H1 (cell line): Measurements from ENCODE around the gene KRTAP4-1. TPM values are rescaled to one million over a fixed set of nuclear protein-coding genes. Genes with fewer than 3 reads are reported as not detected.

Experiments
- CTCF ChIA-PET: fragments of 300-600 bp; sonication (Branson Sonifier 250); formaldehyde crosslinking; loops from one replicate; lab custom pipeline; 2021; ENCODE audit not compliant: partially characterized antibody; lab: Charles Lee
- POLR2A ChIA-PET: fragments of 300-600 bp; sonication (Branson Sonifier 250); formaldehyde crosslinking; loops from one replicate; lab custom pipeline; 2021; ENCODE audit warnings: inconsistent platforms; ENCODE audit not compliant: partially characterized antibody; lab: Charles Lee
- DNase-seq, 2 experiments: peaks; one replicate each; pipeline versions ENCODE4 v3.0.0 to v3.0.0-alpha.2; 2010 to 2022; ENCODE audit warnings: low spot score in 2 of 2, low read depth in 1 of 2, mixed read lengths in 1 of 2
- FAIRE-seq: peaks from 2 replicates; lab custom pipeline; 2011; peaks lifted over from hg19 to GRCh38; lab: Jason Lieb, UNC
- H2AFZ ChIP-seq: 2 replicates; pipeline ENCODE4 v1.8.1; 2012; ENCODE audit warnings: low read length, inconsistent platforms
- H2AK5ac ChIP-seq: 2 replicates; pipeline ENCODE4 v1.6.1; 2013; ENCODE audit warnings: low read depth, low read length
- H2BK120ac ChIP-seq: replicated peaks from 2 replicates; pipeline ENCODE3; 2013; ENCODE audit warnings: low read depth, low read length, inconsistent platforms
- H2BK12ac ChIP-seq: 2 replicates; pipeline ENCODE4 v1.6.1; 2013; ENCODE audit warnings: low read depth, low read length
- H2BK15ac ChIP-seq: 2 replicates; pipeline ENCODE4 v1.6.1; 2013; ENCODE audit warnings: low read length
- H2BK20ac ChIP-seq: 2 replicates; pipeline ENCODE4 v1.6.1; 2013; ENCODE audit warnings: low read length
- H2BK5ac ChIP-seq: 2 replicates; pipeline ENCODE4 v1.6.1; 2013; ENCODE audit warnings: low read depth, low read length
- H3K14ac ChIP-seq: 2 replicates; pipeline ENCODE4 v1.6.1; 2013; ENCODE audit warnings: inconsistent platforms; ENCODE audit not compliant: insufficient read length
- H3K18ac ChIP-seq: 2 replicates; pipeline ENCODE4 v1.6.1; 2013; ENCODE audit warnings: low read length; ENCODE audit errors: extremely low read depth
- H3K23ac ChIP-seq: 2 replicates; pipeline ENCODE4 v1.6.1; 2013; ENCODE audit warnings: inconsistent platforms; ENCODE audit not compliant: insufficient read length
- H3K23me2 ChIP-seq: 2 replicates; pipeline ENCODE4 v1.6.1; 2013; ENCODE audit warnings: low read depth, low read length
- H3K27ac ChIP-seq: 2 replicates; pipeline ENCODE4 v1.6.1; 2011; ENCODE audit warnings: low read depth, low read length, inconsistent platforms
- H3K27me3 ChIP-seq, 4 experiments: replicated peaks in 1 of 4; 1 replicate in 1 of 4; 2 replicates in 3 of 4; pipeline versions ENCODE4 v1.6.1 to v1.8.1; 2011 to 2013; ENCODE audit warnings: low read length in 3 of 4, mild to moderate bottlenecking in 3 of 4, inconsistent platforms in 2 of 4, mixed read lengths in 2 of 4, moderate library complexity in 1 of 4; ENCODE audit not compliant: control insufficient read depth in 3 of 4, insufficient read depth in 3 of 4; ENCODE audit errors: extremely low read depth in 1 of 4
- H3K36me3 ChIP-seq, 4 experiments: 2 replicates each; pipeline versions ENCODE4 v1.6.1 to v1.8.1; 2011 to 2013; ENCODE audit warnings: mild to moderate bottlenecking in 4 of 4, low read length in 3 of 4, moderate library complexity in 2 of 4, control low read depth in 1 of 4, inconsistent platforms in 1 of 4; ENCODE audit not compliant: insufficient read depth in 4 of 4, control insufficient read depth in 2 of 4
- H3K4ac ChIP-seq: replicated peaks from 2 replicates; pipeline ENCODE3; 2013; ENCODE audit warnings: low read length, low read depth, mixed read lengths, inconsistent platforms; ENCODE audit not compliant: insufficient read length
- H3K4me1 ChIP-seq, 4 experiments: replicated peaks in 1 of 4; 1 replicate in 1 of 4; 2 replicates in 3 of 4; pipeline versions ENCODE4 v1.6.1 to v1.8.1; 2011 to 2013; ENCODE audit warnings: low read length in 3 of 4, inconsistent platforms in 2 of 4, mixed read lengths in 1 of 4; ENCODE audit not compliant: insufficient read depth in 4 of 4, control insufficient read depth in 3 of 4
- H3K4me2 ChIP-seq, 2 experiments: 2 replicates each; pipeline versions ENCODE4 v1.6.1 to v1.8.1; 2011 to 2013; ENCODE audit warnings: low read depth in 2 of 2, low read length in 2 of 2, control low read depth in 1 of 2, inconsistent platforms in 1 of 2, mild to moderate bottlenecking in 1 of 2; ENCODE audit not compliant: insufficient read depth in 1 of 2
- H3K4me3 ChIP-seq, 4 experiments: fragments of 200-600, 300-600 bp in 1 of 4; sonication (generic), shearing (Covaris generic), sonication (Bioruptor Twin) in 1 of 4; 2 replicates each; pipeline versions ENCODE4 v1.5.1 to v1.8.1; 2011 to 2016; ENCODE audit warnings: low read length in 4 of 4, low read depth in 3 of 4, control low read depth in 2 of 4, inconsistent platforms in 2 of 4, mild to moderate bottlenecking in 2 of 4, mixed read lengths in 1 of 4, moderate library complexity in 1 of 4; ENCODE audit not compliant: insufficient read depth in 2 of 4; ENCODE audit errors: extremely low read depth in 1 of 4
- H3K56ac ChIP-seq: replicated peaks from 2 replicates; pipeline ENCODE3; 2013; ENCODE audit warnings: low read depth, mild to moderate bottlenecking, mixed read lengths, low read length, inconsistent platforms; ENCODE audit not compliant: insufficient read length
- H3K79me1 ChIP-seq: 2 replicates; pipeline ENCODE4 v1.6.1; 2013; ENCODE audit warnings: low read depth, low read length, control low read depth
- H3K79me2 ChIP-seq, 2 experiments: 2 replicates each; pipeline versions ENCODE4 v1.6.1 to v1.8.1; 2012 to 2013; ENCODE audit warnings: low read length in 2 of 2, mild to moderate bottlenecking in 2 of 2, inconsistent platforms in 1 of 2; ENCODE audit not compliant: insufficient read depth in 2 of 2, control insufficient read depth in 1 of 2
- H3K9ac ChIP-seq, 4 experiments: replicated peaks in 1 of 4; 1 replicate in 1 of 4; 2 replicates in 3 of 4; pipeline versions ENCODE4 v1.6.1 to v1.8.1; 2011 to 2013; ENCODE audit warnings: low read depth in 3 of 4, low read length in 3 of 4, control low read depth in 2 of 4, mild to moderate bottlenecking in 2 of 4, moderate library complexity in 2 of 4, inconsistent platforms in 1 of 4; ENCODE audit errors: extremely low read depth in 1 of 4
- H3K9me3 ChIP-seq, 2 experiments: 2 replicates each; pipeline versions ENCODE4 v1.6.1 to v1.8.1; 2012 to 2013; ENCODE audit warnings: mild to moderate bottlenecking in 2 of 2, moderate library complexity in 2 of 2, control low read depth in 1 of 2, inconsistent platforms in 1 of 2, low read depth in 1 of 2, low read length in 1 of 2, mixed read lengths in 1 of 2; ENCODE audit not compliant: insufficient read depth in 2 of 2
- H4K20me1 ChIP-seq, 2 experiments: replicated peaks in 1 of 2; 2 replicates each; pipeline versions ENCODE3 to v1.8.1; 2011 to 2013; ENCODE audit warnings: inconsistent platforms in 2 of 2, low read length in 2 of 2, mild to moderate bottlenecking in 1 of 2; ENCODE audit not compliant: insufficient read depth in 2 of 2, control insufficient read depth in 1 of 2
- H4K5ac ChIP-seq: 2 replicates; pipeline ENCODE4 v1.6.1; 2013; ENCODE audit warnings: low read length, low read depth, mixed read lengths, inconsistent platforms; ENCODE audit not compliant: insufficient read length
- H4K8ac ChIP-seq: 2 replicates; pipeline ENCODE4 v1.8.0; 2013; ENCODE audit warnings: mild to moderate bottlenecking, moderate library complexity, low read length, inconsistent platforms; ENCODE audit not compliant: insufficient read depth; ENCODE audit errors: extremely low read depth
- H4K91ac ChIP-seq: replicated peaks from 2 replicates; pipeline ENCODE3; 2013; ENCODE audit warnings: low read length, mixed read lengths, inconsistent platforms; ENCODE audit not compliant: insufficient read length
- CHD1 ChIP-seq: IDR thresholded peaks from 2 replicates; pipeline ENCODE4 v1.6.1; 2012; ENCODE audit warnings: low read depth, low read length, improper control_type of control experiment
- CTBP2 ChIP-seq: IDR thresholded peaks from 2 replicates; pipeline ENCODE4 v1.7.0; 2011; ENCODE audit warnings: borderline replicate concordance, mild to moderate bottlenecking, moderate library complexity, mixed read lengths, low read length; ENCODE audit not compliant: insufficient read depth, insufficient read length
- EGR1 ChIP-seq: IDR thresholded peaks from 2 replicates; pipeline ENCODE4 v1.6.1; 2011; ENCODE audit warnings: low read depth, low read length, borderline replicate concordance
- HDAC2 ChIP-seq, 2 experiments: fragments of 300-600 bp in 1 of 2; sonication (generic) in 1 of 2; IDR thresholded peaks; 2 replicates each; pipeline ENCODE4 v1.6.1; 2011 to 2012; ENCODE audit warnings: low read depth in 2 of 2, low read length in 2 of 2, mild to moderate bottlenecking in 2 of 2, moderate library complexity in 2 of 2, borderline replicate concordance in 1 of 2, inconsistent platforms in 1 of 2
- HDAC6 ChIP-seq: IDR thresholded peaks from one replicate; pipeline ENCODE4 v1.7.1; 2012; ENCODE audit warnings: low read depth, mild to moderate bottlenecking, inconsistent platforms, low read length, moderate library complexity
- JUN ChIP-seq: IDR thresholded peaks from 2 replicates; pipeline ENCODE4 v1.6.1; 2011; ENCODE audit warnings: low read depth, mild to moderate bottlenecking, improper control_type of control experiment, low read length
- KDM5A ChIP-seq: fragments of 200-600 bp; IDR thresholded peaks from 2 replicates; pipeline ENCODE4 v1.7.1; 2012; ENCODE audit warnings: mild to moderate bottlenecking, low read length, inconsistent platforms, mixed read lengths
- POLR2A ChIP-seq, 2 experiments: IDR thresholded peaks; 1 replicate in 1 of 2; 2 replicates in 1 of 2; pipeline ENCODE4 v1.6.1; 2011; ENCODE audit warnings: low read depth in 2 of 2, low read length in 2 of 2, mild to moderate bottlenecking in 2 of 2; ENCODE audit errors: control extremely low read depth in 1 of 2
- POLR2AphosphoS5 ChIP-seq: IDR thresholded peaks from 2 replicates; pipeline ENCODE4 v1.6.1; 2011; ENCODE audit warnings: low read depth, low read length
- POU5F1 ChIP-seq: IDR thresholded peaks from 2 replicates; pipeline ENCODE4 v1.6.1; 2011; ENCODE audit warnings: low read depth, mild to moderate bottlenecking, low read length, moderate library complexity
- RAD21 ChIP-seq, 2 experiments: IDR thresholded peaks in 1 of 2; conservative IDR thresholded peaks in 1 of 2; 2 replicates each; pipeline ENCODE4 v1.6.1; 2011; ENCODE audit warnings: low read depth in 2 of 2, low read length in 2 of 2, improper control_type of control experiment in 1 of 2, inconsistent platforms in 1 of 2, mild to moderate bottlenecking in 1 of 2, moderate library complexity in 1 of 2
- SIN3A ChIP-seq, 2 experiments: IDR thresholded peaks in 1 of 2; conservative IDR thresholded peaks in 1 of 2; 2 replicates each; pipeline ENCODE4 v1.6.1; 2011 to 2012; ENCODE audit warnings: low read length in 2 of 2, improper control_type of control experiment in 1 of 2, low read depth in 1 of 2, mild to moderate bottlenecking in 1 of 2
- SIRT6 ChIP-seq: IDR thresholded peaks from one replicate; pipeline ENCODE4 v1.7.1; 2012; ENCODE audit warnings: low read length, inconsistent platforms
- SRF ChIP-seq: IDR thresholded peaks from 2 replicates; pipeline ENCODE4 v1.6.1; 2011; ENCODE audit warnings: mild to moderate bottlenecking, low read depth, low read length, moderate library complexity
- TCF12 ChIP-seq: IDR thresholded peaks from 2 replicates; pipeline ENCODE4 v1.6.1; 2011; ENCODE audit warnings: low read depth, mild to moderate bottlenecking, low read length
- YY1 ChIP-seq: IDR thresholded peaks from 2 replicates; pipeline ENCODE4 v1.6.1; 2011; ENCODE audit warnings: low read depth, mild to moderate bottlenecking, low read length
- WGBS, 2 experiments: shearing (Covaris generic) in 1 of 2; methylation state at CpG; one replicate each; pipeline versions ENCODE4 v1.1.6 to v1.1.7; 2013 to 2015; ENCODE audit warnings: low lambda C conversion rate in 2 of 2, mixed read lengths in 2 of 2, inconsistent platforms in 1 of 2, low coverage in 1 of 2, missing lambda C conversion rate in 1 of 2; ENCODE audit not compliant: insufficient replicate concordance in 2 of 2, insufficient coverage in 1 of 2, insufficient read length in 1 of 2; ENCODE audit errors: extremely low coverage in 1 of 2, missing lambda C conversion rate in 1 of 2; 5-methylcytosine and 5-hydroxymethylcytosine counted together
- polyA plus RNA-seq, 7 experiments: library from polyadenylated mRNA; depleted of rRNA in 3 of 7; stranded (reverse) in 5 of 7; unstranded in 2 of 7; fragments of >200 nt in 5 of 7; fragments of 200-250 nt in 2 of 7; gene quantifications; 1 replicate in 5 of 7; 2 replicates in 1 of 7; 4 replicates in 1 of 7; pipeline versions ENCODE4 v1.2.1 to v1.2.3, GENCODE V29; 2011 to 2013; ENCODE audit warnings: missing spikeins in 2 of 7, mixed read lengths in 2 of 7
- total RNA-seq: library from RNA; stranded (reverse); fragmentation: NEBNext Ultra II Directional; extraction: Animal tissue kit (Norgen Biotek cat#: 25700); gene quantifications from 2 replicates; pipeline ENCODE4 v1.2.1, GENCODE V29; 2021

KRTAP4-1 gene
- total and polyA plus RNA-seq, 2 of the 8 experiments (the other 6 are each of a cell fraction or from before 2014, with no cell fraction given): not detected

DNA sequence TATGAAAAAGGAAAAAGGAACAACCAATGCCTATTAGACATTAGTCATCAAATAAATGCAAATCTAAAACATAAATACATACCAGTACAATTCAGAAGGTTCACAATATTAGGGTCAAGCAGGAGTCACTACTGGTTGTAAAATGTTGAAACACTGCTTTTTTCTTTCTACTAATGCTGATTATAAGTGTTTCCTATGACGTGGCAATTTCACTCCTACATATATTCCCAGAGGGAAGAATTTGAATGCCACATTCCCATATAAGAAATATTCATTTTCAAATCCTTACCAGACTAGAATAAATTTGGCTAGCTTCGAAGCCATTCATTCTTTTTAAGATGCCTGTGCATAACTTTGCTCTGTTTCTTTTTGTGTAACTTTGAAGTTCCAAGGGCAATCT is 39.1 kb upstream of the KRTAP4-1 start:
- H3K4me3 ChIP-seq: no peak overlapping the region
- no peak overlapping the region for H3K14ac ChIP-seq
- H3K23ac ChIP-seq: no peak overlapping the region
- no peak overlapping the region for H3K56ac ChIP-seq
- no peaks in the 10 kb centered on the region for H3K4me1 ChIP-seq
- no peak overlapping the region for H2AFZ ChIP-seq
- H3K36me3 ChIP-seq: no peaks in the 10 kb centered on the region
- H2BK15ac ChIP-seq: no peak overlapping the region
- H3K4ac ChIP-seq: no peak overlapping the region
- ChIA-PET POLR2A (no interaction called here), CTCF (no interaction called here)
- H3K9ac ChIP-seq: no peak overlapping the region
- H4K8ac ChIP-seq: no peak overlapping the region
- H2BK12ac ChIP-seq: no peak overlapping the region
- WGBS, 2 experiments: 91% methylated on average over 2 of the region's 2 CpGs; no CpG with 5 or more reads in 1 of the 2 experiments
- no peak overlapping the region for H3K4me2 ChIP-seq
- no peaks in the 10 kb centered on the region for H3K23me2 ChIP-seq
- no peak overlapping the region for H4K5ac ChIP-seq
- no peak for FAIRE-seq
- H2BK120ac ChIP-seq: no peak overlapping the region
- H3K27me3 ChIP-seq: no peaks in the 10 kb centered on the region
- no peak overlapping the region for H2AK5ac ChIP-seq
- no peak overlapping the region for H4K91ac ChIP-seq
- H3K79me1 ChIP-seq: no peaks in the 10 kb centered on the region
- no peaks in the 10 kb centered on the region for H4K20me1 ChIP-seq
- no peak for DNase-seq
- H3K9me3 ChIP-seq: no peaks in the 10 kb centered on the region
- H3K27ac ChIP-seq: no peak overlapping the region
- no peak overlapping the region for H2BK5ac ChIP-seq
- H3K79me2 ChIP-seq: no peaks in the 10 kb centered on the region
- no peak overlapping the region for H3K18ac ChIP-seq
- H2BK20ac ChIP-seq: no peak overlapping the region
- TF ChIP-seq CTBP2: no peak
- no peak for TF ChIP-seq EGR1
- TF ChIP-seq SIN3A (conservative IDR thresholded peaks at IDR 0.05 in 1 of 2, IDR thresholded peaks at IDR 0.05 in 1 of 2; ENCODE audit: low read depth in 1 of 2, low read length in 2 of 2): no peak
- TF ChIP-seq KDM5A: no peak
- TF ChIP-seq POLR2A (IDR thresholded peaks at IDR 0.05; ENCODE audit: control extremely low read depth in 1 of 2, low read depth in 2 of 2, low read length in 2 of 2): no peak
- TF ChIP-seq JUN: no peak
- TF ChIP-seq CHD1: no peak
- no peak for TF ChIP-seq RAD21 (IDR thresholded peaks at IDR 0.05 in 1 of 2, conservative IDR thresholded peaks at IDR 0.05 in 1 of 2; ENCODE audit: low read depth in 2 of 2, low read length in 2 of 2)
- TF ChIP-seq POU5F1: no peak
- no peak for TF ChIP-seq TCF12
- TF ChIP-seq HDAC6: no peak
- no peak for TF ChIP-seq HDAC2 (IDR thresholded peaks at IDR 0.05; ENCODE audit: borderline replicate concordance in 1 of 2, low read depth in 2 of 2, low read length in 2 of 2)
- TF ChIP-seq SIRT6: no peak
- TF ChIP-seq YY1: no peak
- TF ChIP-seq POLR2AphosphoS5: no peak
- TF ChIP-seq SRF: no peak
